HCT116 (cell line): ENCODE results near the gene HIRA. TPM values are rescaled to one million over a fixed set of nuclear protein-coding genes. Genes with fewer than 3 reads are reported as not detected.

Source experiments
- ATAC-seq: fragments of 200-7000 bp; cut with Tn5 transposase; 2 replicates; pipeline ENCODE4 v1.9.1; 2020; ENCODE audit warnings: mild to moderate bottlenecking, moderate library complexity
- BruUV-seq: library from RNA; stranded (reverse); fragments of 400-500 nt; replicated peaks from 2 replicates; lab custom pipeline; 2021; lab: Mats Ljungman, UMichigan
- CTCF ChIA-PET: fragments of 300-600 bp; sonication (Branson Sonifier 250); formaldehyde crosslinking; loops from one replicate; lab custom pipeline; 2021; ENCODE audit warnings: antibody characterized with exemption; lab: Charles Lee
- POLR2A ChIA-PET: fragments of 300-600, 350-600 bp; sonication (Branson Sonifier 250); formaldehyde crosslinking; loops from one replicate; lab custom pipeline; 2021; ENCODE audit warnings: antibody characterized with exemption; lab: Charles Lee
- RAD21 ChIA-PET, 2 experiments: fragments of 300-600 bp; sonication (Branson Sonifier 250); formaldehyde crosslinking; loops; one replicate each; lab custom pipeline; 2023; ENCODE audit warnings: low total read pairs in 2 of 2; ENCODE audit not compliant: uncharacterized antibody in 2 of 2, unreplicated experiment in 2 of 2, low non-redundant PET in 1 of 2; lab: Charles Lee
- DNase-seq: peaks from one replicate; pipeline ENCODE4 v3.0.0-alpha.2; 2010; ENCODE audit warnings: low read depth, low spot score
- H2AFZ ChIP-seq: fragments of 200-600 bp; shearing (Covaris generic), sonication (generic); 2 replicates; pipeline ENCODE4 v1.6.1; 2017; ENCODE audit warnings: low read depth, mixed run types, mixed read lengths, antibody characterized with exemption, low read length; ENCODE audit not compliant: poor library complexity, severe bottlenecking
- H3K27ac ChIP-seq: 2 replicates; pipeline ENCODE4 v1.5.1; 2012; ENCODE audit warnings: low read depth, low read length
- H3K27me3 ChIP-seq: fragments of 200-600 bp; sonication (generic); 2 replicates; pipeline ENCODE4 v1.6.1; 2016; ENCODE audit warnings: mixed run types, low read length, mixed read lengths; ENCODE audit not compliant: insufficient read depth
- H3K36me3 ChIP-seq, 2 experiments: fragments of 200-500 bp in 1 of 2; fragments of 200-600 bp in 1 of 2; sonication (Bioruptor generic) in 1 of 2; sonication (generic) in 1 of 2; 2 replicates each; pipeline versions ENCODE4 v1.5.1 to v1.6.1; 2014 to 2016; ENCODE audit warnings: low read length in 2 of 2, inconsistent platforms in 1 of 2, mixed read lengths in 1 of 2, mixed run types in 1 of 2; ENCODE audit not compliant: insufficient read depth in 2 of 2, control insufficient read depth in 1 of 2
- H3K4me1 ChIP-seq, 2 experiments: fragments of 200-600 bp in 1 of 2; sonication (generic) in 1 of 2; 2 replicates each; pipeline versions ENCODE4 v1.5.1 to v1.6.1; 2012 to 2017; ENCODE audit warnings: low read length in 2 of 2, inconsistent platforms in 1 of 2, mild to moderate bottlenecking in 1 of 2, mixed read lengths in 1 of 2, mixed run types in 1 of 2, moderate library complexity in 1 of 2; ENCODE audit not compliant: insufficient read depth in 2 of 2, control insufficient read depth in 1 of 2
- H3K4me2 ChIP-seq: fragments of 200-600 bp; sonication (generic); 2 replicates; pipeline ENCODE4 v1.6.1; 2017; ENCODE audit warnings: mixed run types, low read length, mixed read lengths
- H3K4me3 ChIP-seq, 2 experiments: fragments of 200-600 bp in 1 of 2; sonication (generic) in 1 of 2; replicated peaks in 1 of 2; 2 replicates each; pipeline ENCODE4 v1.5.1; 2011 to 2016; ENCODE audit warnings: low read length in 2 of 2, control low read depth in 1 of 2, low read depth in 1 of 2, mild to moderate bottlenecking in 1 of 2, mixed read lengths in 1 of 2, mixed run types in 1 of 2
- H3K79me2 ChIP-seq: fragments of 200-600 bp; sonication (generic); 2 replicates; pipeline ENCODE4 v1.6.1; 2017; ENCODE audit warnings: mild to moderate bottlenecking, mixed run types, low read length, moderate library complexity, mixed read lengths; ENCODE audit not compliant: insufficient read depth
- H3K9ac ChIP-seq: fragments of 200-600 bp; sonication (generic); 2 replicates; pipeline ENCODE4 v1.6.1; 2016; ENCODE audit warnings: low read length, mixed read lengths
- H3K9me2 ChIP-seq: fragments of 200-600 bp; sonication (generic), shearing (Covaris generic); 2 replicates; pipeline ENCODE4 v1.6.1; 2017; ENCODE audit warnings: mixed run types, mild to moderate bottlenecking, moderate library complexity; ENCODE audit not compliant: insufficient read depth
- H3K9me3 ChIP-seq, 2 experiments: fragments of 200-500 bp in 1 of 2; fragments of 200-600 bp in 1 of 2; sonication (Bioruptor generic) in 1 of 2; sonication (generic) in 1 of 2; 2 replicates each; pipeline ENCODE4 v1.6.1; 2014 to 2017; ENCODE audit warnings: low read length in 2 of 2, mixed read lengths in 2 of 2, inconsistent platforms in 1 of 2, low read depth in 1 of 2, mild to moderate bottlenecking in 1 of 2, mixed run types in 1 of 2, moderate library complexity in 1 of 2; ENCODE audit not compliant: control insufficient read depth in 1 of 2, insufficient read depth in 1 of 2
- H4K20me1 ChIP-seq: fragments of 200-600 bp; sonication (generic), shearing (Covaris generic); 2 replicates; pipeline ENCODE4 v1.6.1; 2017; ENCODE audit warnings: mixed run types, mild to moderate bottlenecking, moderate library complexity; ENCODE audit not compliant: insufficient read depth
- CBX3 ChIP-seq: IDR thresholded peaks from 2 replicates; pipeline ENCODE4 v1.6.1; 2012; ENCODE audit warnings: low read depth
- CEBPB ChIP-seq: IDR thresholded peaks from 2 replicates; pipeline ENCODE4 v1.6.1; 2012; ENCODE audit warnings: low read depth
- EGR1 ChIP-seq: IDR thresholded peaks from 2 replicates; pipeline ENCODE4 v1.6.1; 2012; ENCODE audit warnings: low read depth
- ELF1 ChIP-seq: IDR thresholded peaks from 2 replicates; pipeline ENCODE4 v1.6.1; 2012; ENCODE audit warnings: low read depth, borderline replicate concordance
- EZH2phosphoT487 ChIP-seq: fragments of 200-600 bp; IDR thresholded peaks from 2 replicates; pipeline ENCODE4 v1.6.1; 2018; ENCODE audit warnings: antibody characterized with exemption, borderline replicate concordance
- FOSL1 ChIP-seq: IDR thresholded peaks from 2 replicates; pipeline ENCODE4 v1.6.1; 2012; ENCODE audit warnings: low read depth
- JUND ChIP-seq: IDR thresholded peaks from 2 replicates; pipeline ENCODE4 v1.6.1; 2012
- MAX ChIP-seq: IDR thresholded peaks from 2 replicates; pipeline ENCODE4 v1.6.1; 2012
- POLR2A ChIP-seq: IDR thresholded peaks from 2 replicates; pipeline ENCODE4 v1.7.0; 2011; ENCODE audit warnings: borderline replicate concordance; ENCODE audit not compliant: insufficient read depth, insufficient read length; ENCODE audit errors: extremely low read depth
- POLR2AphosphoS5 ChIP-seq: IDR thresholded peaks from 2 replicates; pipeline ENCODE4 v1.6.1; 2011; ENCODE audit warnings: mild to moderate bottlenecking, low read depth, low read length, moderate library complexity
- RAD21 ChIP-seq: IDR thresholded peaks from 2 replicates; pipeline ENCODE4 v1.6.1; 2012; ENCODE audit warnings: low read depth, mild to moderate bottlenecking
- REST ChIP-seq: IDR thresholded peaks from 2 replicates; pipeline ENCODE4 v1.6.1; 2012; ENCODE audit warnings: low read depth
- SIN3A ChIP-seq: IDR thresholded peaks from 2 replicates; pipeline ENCODE4 v1.6.1; 2012; ENCODE audit warnings: low read depth
- SRF ChIP-seq: IDR thresholded peaks from 2 replicates; pipeline ENCODE4 v1.6.1; 2012; ENCODE audit warnings: low read depth
- TCF7L2 ChIP-seq: IDR thresholded peaks from 2 replicates; pipeline ENCODE4 v1.7.0; 2011; ENCODE audit warnings: borderline replicate concordance, inconsistent platforms; ENCODE audit not compliant: insufficient read depth, insufficient read length; ENCODE audit errors: extremely low read depth
- YY1 ChIP-seq: IDR thresholded peaks from 2 replicates; pipeline ENCODE4 v1.6.1; 2011; ENCODE audit warnings: low read length, low read depth, moderate library complexity, mild to moderate bottlenecking; ENCODE audit not compliant: insufficient replicate concordance; ENCODE audit errors: extremely low read depth
- ZBTB33 ChIP-seq: IDR thresholded peaks from 2 replicates; pipeline ENCODE4 v1.6.1; 2011; ENCODE audit warnings: mild to moderate bottlenecking, low read length, moderate library complexity; ENCODE audit not compliant: insufficient replicate concordance; ENCODE audit errors: extremely low read depth
- ZFX ChIP-seq: fragments of 450-650 bp; IDR thresholded peaks from 2 replicates; pipeline ENCODE4 v1.6.1; 2017
- ZNF274 ChIP-seq: fragments of 200-500 bp; sonication (Bioruptor generic); IDR thresholded peaks from 2 replicates; pipeline ENCODE4 v1.6.1; 2014; ENCODE audit warnings: mild to moderate bottlenecking, low read depth, low read length, inconsistent platforms
- intact Hi-C: fragments of 100-400 bp; cut with micrococcal nuclease; formaldehyde crosslinking; loops from 2 replicates; pipeline ENCODE4 v1.10.0; 2022
- total RNA-seq: library from RNA; stranded (reverse); gene quantifications from one replicate; pipeline ENCODE4 v1.2.1, GENCODE V29; 2021; ENCODE audit not compliant: unreplicated experiment
- TF ChIP-seq, protein P1 (sequence below): IDR thresholded peaks from 2 replicates; pipeline ENCODE4 v1.6.1; 2012

The HIRA gene
- total RNA-seq, 1 experiment from 2014 or later = 30.6 TPM

- H3K27ac ChIP-seq = no peak overlapping the region
- intact Hi-C loops = no loop called here
- TF ChIP-seq MAX (no peak), FOSL1 (no peak), SIN3A (no peak), POLR2A (no peak), ZFX (no peak), JUND (no peak), YY1 (no peak), REST (no peak), EZH2phosphoT487 (no peak), ELF1 (no peak), ZNF274 (no peak), TCF7L2 (no peak), SRF (no peak), CEBPB (no peak), ZBTB33 (no peak), CBX3 (no peak), POLR2AphosphoS5 (no peak), EGR1 (no peak), RAD21 (no peak)
- TF ChIP-seq, protein P1, sequence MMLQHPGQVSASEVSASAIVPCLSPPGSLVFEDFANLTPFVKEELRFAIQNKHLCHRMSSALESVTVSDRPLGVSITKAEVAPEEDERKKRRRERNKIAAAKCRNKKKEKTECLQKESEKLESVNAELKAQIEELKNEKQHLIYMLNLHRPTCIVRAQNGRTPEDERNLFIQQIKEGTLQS = no peak
- H3K9me2 ChIP-seq = no peaks in the 10 kb centered on the region
- no TSS peak for BruUV-seq
- RAD21 ChIA-PET = no interaction called here
- no peaks in the 10 kb centered on the region for H4K20me1 ChIP-seq
- no peaks in the 10 kb centered on the region for H3K27me3 ChIP-seq
- H3K79me2 ChIP-seq = no peaks in the 10 kb centered on the region
- H2AFZ ChIP-seq = no peak overlapping the region
- H3K9me3 ChIP-seq = no peaks in the 10 kb centered on the region
- H3K4me3 ChIP-seq = no peak overlapping the region
- no peak overlapping the region for H3K9ac ChIP-seq
- CTCF ChIA-PET = no interaction called here
- H3K4me2 ChIP-seq = no peak overlapping the region
- no peak for ATAC-seq
- peaks cover 0 to 10% of the 10 kb centered on the region in 2 experiments; a peak in 2 of 4 replicates for H3K4me1 ChIP-seq
- DNase-seq = no peak
- H3K36me3 ChIP-seq = peaks cover 23 to 26% of the 10 kb centered on the region in 2 experiments; a peak in 3 of 4 replicates
- POLR2A ChIA-PET = no interaction called here
Observed at GRCh38 chr22:19401483-19401882, 30.1 kb downstream of the HIRA start.
